Stimulated activated naive B cell treated with anti-CD40 and anti-IgM and Interleukin-4, amounts not matched to agents 10 μg/mL and 1 μg/mL and 100 μg/mL, for 72 hours (primary cell): ENCODE measurements around the gene GRIP2.
"Not testable (repeated sequence)": the region's sequence is repeated elsewhere in the genome, so short reads cannot be mapped to it uniquely, and the experiment has no call there.

ENCODE experiments used
- ATAC-seq, 2 donors: fragments of 150-1000 bp; cut with Tn5 transposase; replicated peaks; 2 replicates each; pipeline ENCODE4 v1.10.0; 2021; ENCODE audit warnings: moderate library complexity in 1 of 2
- DNase-seq: peaks from one replicate; pipeline ENCODE4 v3.0.0; 2021
- H3K27ac Mint-ChIP-seq: one replicate; pipeline ENCODE4 v1.8.0; 2022; ENCODE audit warnings: mild to moderate bottlenecking, mixed read lengths
- H3K27me3 Mint-ChIP-seq, 2 donors: one replicate each; pipeline ENCODE4 v1.8.0; 2022; ENCODE audit warnings: mixed read lengths in 2 of 2
- H3K36me3 Mint-ChIP-seq, 2 donors: one replicate each; pipeline ENCODE4 v1.8.0; 2022; ENCODE audit warnings: mixed read lengths in 2 of 2, mild to moderate bottlenecking in 1 of 2
- H3K4me1 Mint-ChIP-seq, 2 donors: one replicate each; pipeline ENCODE4 v1.8.0; 2022; ENCODE audit warnings: mixed read lengths in 2 of 2, mild to moderate bottlenecking in 1 of 2
- H3K4me3 Mint-ChIP-seq, 2 donors: one replicate each; pipeline ENCODE4 v1.8.0; 2022; ENCODE audit warnings: mild to moderate bottlenecking in 2 of 2, mixed read lengths in 2 of 2, moderate library complexity in 1 of 2
- H3K9me3 Mint-ChIP-seq, 2 donors: one replicate each; pipeline ENCODE4 v1.8.0; 2022; ENCODE audit warnings: mixed read lengths in 2 of 2, mild to moderate bottlenecking in 1 of 2

GRIP2 gene

DNA sequence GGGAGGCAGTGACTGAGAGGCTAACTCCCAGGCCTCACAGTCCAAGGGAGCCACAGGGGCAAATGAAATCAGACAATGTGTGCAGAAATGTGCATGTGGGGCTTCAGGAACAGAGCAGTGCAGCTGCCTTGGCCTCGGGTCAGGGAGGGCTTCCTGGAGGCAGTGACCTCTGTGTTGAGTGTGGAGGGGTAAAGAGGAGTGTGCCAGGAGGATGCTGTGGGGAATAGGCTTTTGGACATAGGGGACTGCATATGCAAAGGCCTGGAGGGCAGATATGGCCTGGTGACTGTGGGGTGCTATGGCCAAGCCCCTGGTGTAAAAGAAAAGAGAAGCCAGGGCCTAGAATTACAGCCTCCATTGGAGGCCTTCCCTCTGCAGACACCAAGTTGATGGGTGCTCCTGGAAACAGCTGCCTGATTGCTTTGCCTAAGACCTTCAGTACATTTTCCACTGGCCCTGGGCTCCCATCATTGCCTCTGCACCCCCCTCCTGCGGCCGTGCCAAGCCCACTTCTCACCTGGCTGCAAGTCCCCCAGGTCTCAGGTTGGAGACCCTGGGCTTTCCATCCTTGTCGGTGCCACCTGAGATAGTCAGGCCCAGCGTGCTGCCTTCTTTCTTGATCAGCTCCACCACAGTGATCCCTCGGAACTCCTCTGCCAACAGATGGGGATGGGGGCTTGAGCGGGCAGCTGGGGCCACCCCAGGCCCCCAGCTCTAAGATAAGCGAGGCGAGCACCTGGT is 15.1 kb downstream of the GRIP2 start:
- peaks cover 0 to 4% of the 10 kb centered on the region in 2 donors for H3K9me3 Mint-ChIP-seq
- H3K4me3 Mint-ChIP-seq, result no peak overlapping the region
- H3K27ac Mint-ChIP-seq, result no peak overlapping the region
- H3K36me3 Mint-ChIP-seq, result no peaks in the 10 kb centered on the region
- H3K27me3 Mint-ChIP-seq, result peaks cover 16 to 26% of the 10 kb centered on the region in 2 donors
- DNase-seq (no peak), ATAC-seq (peak in 1 of 2 donors; percentile 4)
- no peaks in the 10 kb centered on the region for H3K4me1 Mint-ChIP-seq

DNA sequence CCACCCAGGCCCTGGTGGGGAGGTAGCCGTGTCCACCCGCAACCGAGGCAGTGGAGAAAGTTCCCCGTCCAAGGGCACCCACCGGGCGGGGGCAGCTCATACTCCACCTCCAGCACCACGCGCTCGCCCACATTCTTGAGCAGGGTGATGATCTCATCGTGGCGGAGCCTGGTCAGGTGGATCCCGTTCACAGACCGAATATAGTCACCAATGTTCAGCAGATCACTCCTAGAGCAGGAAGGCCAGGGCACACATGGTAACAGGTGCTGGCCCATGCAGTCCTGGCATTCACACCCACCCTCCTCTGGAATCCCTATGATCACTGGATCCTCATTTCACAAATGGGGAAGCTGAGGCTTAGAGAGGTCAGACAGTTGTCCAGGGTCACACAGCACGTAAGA is 15.8 kb downstream of the GRIP2 start:
- Mint-ChIP-seq H3K9me3 (no peaks in the 10 kb centered on the region), H3K4me1 (no peaks in the 10 kb centered on the region), H3K27me3 (peaks cover 15 to 19% of the 10 kb centered on the region in 2 donors), H3K36me3 (no peaks in the 10 kb centered on the region), H3K4me3 (no peak overlapping the region), H3K27ac (no peak overlapping the region)
- DNase-seq (no peak), ATAC-seq (peak in 1 of 2 donors; percentile 10)

DNA sequence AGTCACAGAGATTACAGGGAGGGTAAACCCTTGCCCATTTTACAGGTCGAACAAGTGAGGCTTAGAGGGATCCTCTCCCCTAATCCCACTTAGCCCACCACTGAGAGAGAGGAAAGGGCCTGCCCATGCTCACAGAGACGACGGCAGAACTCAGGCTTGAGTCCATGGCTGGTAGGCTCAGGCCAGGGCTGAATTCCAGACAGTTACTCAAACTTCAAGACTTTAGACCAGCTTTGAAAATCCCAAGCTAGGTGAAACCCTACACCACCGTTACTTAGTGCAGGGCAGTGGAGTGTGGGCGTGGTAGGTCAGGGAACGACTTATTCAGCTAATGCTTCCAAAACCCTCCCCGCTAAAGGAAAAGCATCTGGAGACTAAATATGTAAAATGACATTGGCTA is 16.4 kb downstream of the GRIP2 start:
- peaks cover 15 to 19% of the 10 kb centered on the region in 2 donors for H3K27me3 Mint-ChIP-seq
- no peaks in the 10 kb centered on the region for H3K36me3 Mint-ChIP-seq
- no peaks in the 10 kb centered on the region for H3K9me3 Mint-ChIP-seq
- H3K4me3 Mint-ChIP-seq, result no peak overlapping the region
- no peak overlapping the region for H3K27ac Mint-ChIP-seq
- H3K4me1 Mint-ChIP-seq, result no peaks in the 10 kb centered on the region
- ATAC-seq (no peak), DNase-seq (no peak)

DNA sequence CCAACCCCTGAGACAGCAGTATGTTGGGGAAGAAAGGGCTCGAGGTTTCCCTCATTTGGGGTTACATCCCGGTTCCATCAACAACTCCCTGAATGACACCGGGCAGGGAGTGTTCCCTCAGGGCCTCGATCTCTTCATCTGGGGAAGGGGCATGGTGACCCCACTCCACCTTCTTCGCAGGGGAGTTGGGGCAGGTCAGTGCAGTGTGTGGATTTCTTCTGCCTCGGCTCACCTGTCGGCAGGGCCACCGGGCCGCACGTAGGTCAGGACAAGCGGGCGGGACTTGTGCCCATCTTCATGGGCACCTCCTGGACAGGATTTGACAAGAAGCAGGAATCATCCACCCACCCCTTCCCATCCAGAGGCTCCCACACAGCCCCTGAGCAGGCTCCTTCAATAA is 17.4 kb downstream of the GRIP2 start:
- no peaks in the 10 kb centered on the region for H3K9me3 Mint-ChIP-seq
- no peaks in the 10 kb centered on the region for H3K36me3 Mint-ChIP-seq
- no peak overlapping the region for H3K4me3 Mint-ChIP-seq
- H3K4me1 Mint-ChIP-seq, result no peaks in the 10 kb centered on the region
- ATAC-seq (no peak), DNase-seq (no peak)
- no peak overlapping the region for H3K27ac Mint-ChIP-seq
- H3K27me3 Mint-ChIP-seq, result peaks cover 11 to 24% of the 10 kb centered on the region in 2 donors

DNA sequence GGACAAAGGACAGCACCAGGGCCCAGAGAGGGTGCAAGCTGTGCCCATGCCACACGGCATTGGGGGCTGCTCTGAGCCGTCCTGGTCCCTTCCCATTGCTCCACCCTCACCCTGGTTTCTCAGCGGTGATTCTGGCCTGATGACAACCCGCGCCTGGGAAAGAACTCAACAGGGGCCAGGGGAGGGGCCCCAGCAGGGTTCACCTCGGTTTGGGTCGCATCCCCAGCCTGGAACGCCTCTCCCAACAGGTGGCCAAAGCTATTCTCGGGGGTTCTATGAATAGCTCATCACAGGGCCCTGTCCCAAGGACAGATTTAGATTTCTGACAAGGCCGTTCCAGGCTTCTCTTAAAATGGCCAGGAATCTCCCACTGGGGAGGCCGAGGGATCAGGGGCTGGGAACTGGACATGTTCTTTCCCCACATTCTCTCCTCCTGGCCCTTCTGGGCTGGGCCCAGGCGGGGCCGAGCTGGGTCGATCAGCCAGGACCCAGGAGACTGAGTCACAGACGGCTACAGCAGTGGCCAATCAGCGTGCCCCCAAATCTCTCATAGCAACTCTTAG is 17.9 kb downstream of the GRIP2 start:
- Mint-ChIP-seq H3K4me3 (no peak overlapping the region), H3K4me1 (no peaks in the 10 kb centered on the region), H3K27me3 (peaks cover 10 to 23% of the 10 kb centered on the region in 2 donors), H3K9me3 (no peaks in the 10 kb centered on the region), H3K27ac (no peak overlapping the region), H3K36me3 (no peaks in the 10 kb centered on the region)
- no peak for DNase-seq
- no peak for ATAC-seq

DNA sequence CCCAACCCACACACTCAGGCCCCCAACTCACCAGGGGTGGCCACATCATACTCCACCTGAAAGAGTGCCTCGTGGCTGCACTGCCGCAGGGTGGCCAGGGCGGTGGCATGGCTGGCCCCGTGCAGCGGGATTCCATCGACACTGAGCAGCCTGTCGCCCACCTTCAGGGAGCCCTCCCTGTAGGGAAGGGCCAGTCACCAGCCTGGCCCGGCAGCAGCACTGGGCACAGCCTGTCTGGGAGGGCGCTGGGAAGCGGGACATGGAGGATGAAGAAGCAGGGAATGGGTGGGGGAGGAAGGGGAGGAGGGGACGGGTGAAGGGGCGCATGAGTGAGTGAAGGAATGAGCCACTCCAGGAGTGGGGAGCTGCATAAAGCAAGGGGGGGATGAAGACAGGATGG is 18.5 kb downstream of the GRIP2 start:
- Mint-ChIP-seq H3K27ac (no peak overlapping the region), H3K9me3 (no peaks in the 10 kb centered on the region), H3K27me3 (peaks cover 10 to 23% of the 10 kb centered on the region in 2 donors), H3K36me3 (no peaks in the 10 kb centered on the region), H3K4me1 (no peaks in the 10 kb centered on the region), H3K4me3 (no peak overlapping the region)
- DNase-seq (no peak), ATAC-seq (no peak)

DNA sequence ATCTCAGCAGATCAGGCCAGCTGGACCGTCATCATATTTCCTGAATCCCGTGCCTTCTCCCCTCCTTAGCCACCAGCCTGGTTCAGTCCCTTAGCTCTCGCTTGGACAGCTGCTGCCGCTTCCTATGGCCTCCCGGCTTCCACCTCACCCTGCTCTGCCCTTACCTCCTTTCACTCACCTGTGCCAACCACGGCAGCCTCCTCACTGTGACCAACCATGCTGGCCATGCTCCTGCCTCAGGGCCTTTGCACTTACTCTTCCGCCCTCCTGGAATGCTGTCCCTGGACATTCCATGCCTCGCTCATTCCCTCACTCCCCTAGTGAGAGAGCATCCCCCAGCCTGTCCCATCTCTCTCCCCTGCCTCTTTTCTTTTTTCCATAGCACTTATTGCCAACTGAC is 19.2 kb downstream of the GRIP2 start:
- H3K36me3 Mint-ChIP-seq, result no peaks in the 10 kb centered on the region
- no peak for ATAC-seq
- H3K9me3 Mint-ChIP-seq, result no peaks in the 10 kb centered on the region
- peaks cover 10 to 20% of the 10 kb centered on the region in 2 donors for H3K27me3 Mint-ChIP-seq
- no peak overlapping the region for H3K27ac Mint-ChIP-seq
- H3K4me1 Mint-ChIP-seq, result no peaks in the 10 kb centered on the region
- H3K4me3 Mint-ChIP-seq, result no peak overlapping the region
- DNase-seq, result no peak

DNA sequence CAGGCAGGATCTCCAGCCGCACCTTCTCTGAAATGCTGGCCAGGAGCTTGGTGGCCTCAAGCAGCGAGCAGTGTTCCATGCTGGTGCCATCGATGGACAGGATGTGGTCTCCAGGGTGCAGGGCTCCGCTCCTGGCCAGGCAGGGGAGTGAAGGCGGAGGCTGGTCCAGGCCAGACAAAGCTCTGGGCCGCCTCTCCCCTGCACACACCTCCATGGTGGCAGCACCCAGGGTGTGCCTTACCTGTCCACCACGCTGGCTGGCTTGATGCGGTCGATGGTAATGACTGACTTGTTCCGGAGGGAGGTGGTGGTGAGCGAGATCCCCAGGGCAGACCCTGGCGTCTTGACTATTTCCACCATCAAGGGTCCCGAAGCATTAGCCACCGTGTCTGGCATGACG is 20.0 kb downstream of the GRIP2 start:
- Mint-ChIP-seq H3K36me3 (no peaks in the 10 kb centered on the region), H3K27me3 (peaks cover 10 to 20% of the 10 kb centered on the region in 2 donors), H3K4me3 (no peak overlapping the region), H3K9me3 (no peaks in the 10 kb centered on the region), H3K27ac (no peak overlapping the region), H3K4me1 (no peaks in the 10 kb centered on the region)
- ATAC-seq (no peak), DNase-seq (no peak)

DNA sequence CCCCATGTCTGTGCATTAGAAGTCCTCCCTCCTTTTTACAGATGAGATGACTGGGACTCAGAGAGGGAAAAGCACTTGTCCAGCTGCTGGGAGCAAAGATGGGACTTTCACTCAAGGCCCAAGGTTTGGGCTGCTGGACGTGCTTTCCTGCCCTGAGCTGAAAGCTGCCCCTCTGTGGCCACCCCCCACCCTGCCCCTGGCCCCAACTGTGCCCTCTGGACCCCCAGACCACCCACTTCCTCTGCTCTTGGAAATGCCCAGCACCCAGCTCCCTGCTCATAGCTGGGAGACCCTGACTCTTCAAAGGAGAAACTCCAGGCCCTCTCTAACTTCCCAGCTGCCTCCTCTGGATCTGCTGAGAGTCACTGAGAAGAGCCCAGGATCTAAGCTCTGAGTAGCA is 20.7 kb downstream of the GRIP2 start:
- H3K4me3 Mint-ChIP-seq, result no peak overlapping the region
- ATAC-seq, result no peak
- H3K4me1 Mint-ChIP-seq, result no peaks in the 10 kb centered on the region
- H3K36me3 Mint-ChIP-seq, result no peaks in the 10 kb centered on the region
- peaks cover 10 to 20% of the 10 kb centered on the region in 2 donors for H3K27me3 Mint-ChIP-seq
- no peaks in the 10 kb centered on the region for H3K9me3 Mint-ChIP-seq
- DNase-seq, result no peak
- no peak overlapping the region for H3K27ac Mint-ChIP-seq

DNA sequence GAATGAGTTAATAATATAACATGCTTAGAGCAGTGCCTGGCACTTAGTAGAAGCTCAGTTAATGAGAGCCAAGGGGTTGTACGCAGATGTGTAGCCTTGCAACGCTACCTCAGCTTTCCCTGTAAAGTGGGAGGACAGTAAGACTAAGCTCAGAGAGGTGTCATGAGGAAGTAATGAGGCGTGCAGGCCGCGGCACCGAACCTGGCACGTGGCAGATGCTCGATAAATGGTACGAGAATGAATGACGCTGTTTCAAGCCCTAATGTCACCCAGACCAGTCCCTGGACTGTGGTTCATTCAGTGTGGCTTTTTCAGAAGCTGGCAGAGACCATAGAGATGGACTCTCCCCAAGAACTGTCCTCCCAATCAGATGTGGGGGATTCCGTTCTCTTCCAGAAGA is 21.2 kb downstream of the GRIP2 start:
- no peaks in the 10 kb centered on the region for H3K9me3 Mint-ChIP-seq
- no peak for ATAC-seq
- H3K4me3 Mint-ChIP-seq, result no peak overlapping the region
- no peaks in the 10 kb centered on the region for H3K4me1 Mint-ChIP-seq
- no peak overlapping the region for H3K27ac Mint-ChIP-seq
- H3K36me3 Mint-ChIP-seq, result no peaks in the 10 kb centered on the region
- H3K27me3 Mint-ChIP-seq, result peaks cover 10 to 20% of the 10 kb centered on the region in 2 donors
- DNase-seq, result no peak

DNA sequence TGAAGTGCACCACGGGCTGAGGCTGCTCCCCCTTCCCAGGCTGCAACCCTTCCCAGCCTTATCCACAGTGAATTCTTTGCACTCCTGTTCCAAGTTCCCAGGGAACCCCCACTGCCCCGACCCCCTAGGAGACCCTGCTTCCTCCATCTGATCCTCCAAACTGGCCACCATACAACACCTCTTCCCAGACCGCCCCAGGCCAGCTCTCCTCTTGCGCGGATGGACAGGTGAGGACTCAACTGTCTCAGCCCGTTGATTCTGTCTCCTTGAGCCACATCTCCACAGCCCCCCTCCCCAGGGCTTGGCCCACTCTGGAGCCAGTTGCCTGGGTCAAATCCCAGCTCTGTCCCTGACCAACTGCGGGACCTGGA is 21.7 kb downstream of the GRIP2 start:
- H3K9me3 Mint-ChIP-seq, result no peaks in the 10 kb centered on the region
- DNase-seq, result no peak
- H3K27me3 Mint-ChIP-seq, result peaks cover 10 to 20% of the 10 kb centered on the region in 2 donors
- no peak overlapping the region for H3K4me3 Mint-ChIP-seq
- no peak for ATAC-seq
- H3K27ac Mint-ChIP-seq, result no peak overlapping the region
- H3K36me3 Mint-ChIP-seq, result no peaks in the 10 kb centered on the region
- H3K4me1 Mint-ChIP-seq, result no peaks in the 10 kb centered on the region

DNA sequence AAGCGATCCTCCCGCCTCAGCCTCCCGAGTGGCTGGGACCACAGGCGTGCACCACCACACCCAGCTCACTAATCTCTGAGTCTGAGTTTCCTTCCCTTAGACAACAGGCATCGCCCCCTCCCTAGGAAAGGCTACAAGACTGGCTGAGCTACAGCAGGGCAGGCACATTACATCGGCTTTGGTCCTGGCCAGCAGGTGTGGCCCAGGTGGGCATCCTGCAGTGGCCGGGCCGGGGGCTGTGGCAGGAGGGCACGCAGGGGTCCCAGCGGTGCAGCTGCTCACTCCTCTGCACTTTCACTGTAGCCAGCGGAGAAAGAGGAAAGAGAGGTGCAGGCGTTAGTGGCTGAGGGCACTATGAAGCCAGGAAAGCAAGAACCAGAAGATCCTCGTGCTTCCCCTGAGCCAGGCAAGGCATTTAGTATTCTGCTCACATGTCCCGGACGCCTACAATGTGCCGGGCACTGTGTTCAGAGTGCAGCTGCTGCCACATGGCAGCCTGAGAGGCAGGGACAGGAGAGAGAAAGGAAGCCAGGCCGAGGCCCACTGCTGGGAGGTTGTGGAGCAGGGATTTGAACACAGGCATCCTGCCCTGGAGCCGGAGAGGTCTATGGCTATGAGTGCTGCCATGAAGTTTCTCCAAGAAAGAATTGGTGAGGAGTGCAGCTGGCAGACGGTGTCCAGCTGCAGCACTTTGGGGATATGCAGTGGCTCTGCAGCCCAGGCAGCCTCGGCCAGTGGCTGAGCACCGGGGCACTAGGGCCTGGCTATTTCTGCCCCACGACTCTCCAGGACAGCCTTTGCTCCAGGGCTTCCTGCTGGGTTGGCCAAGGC is 22.3 kb downstream of the GRIP2 start:
- no peak for DNase-seq
- H3K4me1 Mint-ChIP-seq, result no peaks in the 10 kb centered on the region

DNA sequence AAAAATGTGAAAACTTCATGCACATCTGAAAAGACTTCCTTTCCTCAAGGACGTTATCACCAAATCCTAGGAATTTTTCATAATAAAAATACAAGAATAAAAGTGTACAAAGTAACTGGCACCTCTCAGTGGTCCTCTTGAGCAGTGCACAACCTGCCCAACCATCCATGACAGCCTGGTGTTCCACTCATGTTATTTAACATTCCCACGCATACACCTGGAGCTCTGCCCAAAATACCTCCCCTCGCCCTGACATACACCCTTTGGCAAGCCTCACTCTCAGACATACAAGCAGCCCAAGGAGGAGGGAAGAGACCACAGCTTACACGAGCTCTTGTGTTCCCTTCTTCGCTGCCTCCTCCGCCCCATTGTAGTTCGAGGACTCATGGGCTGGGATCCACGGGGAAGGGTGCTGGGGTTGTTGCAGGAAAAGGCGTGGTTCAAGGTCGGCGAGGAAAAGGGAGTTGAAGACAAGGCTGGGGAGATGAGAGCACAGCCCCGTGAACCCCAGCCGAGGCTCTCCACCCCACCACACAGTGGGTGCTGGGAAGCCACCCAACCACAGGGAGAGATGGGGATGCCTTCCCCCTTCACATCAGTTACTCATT is 23.3 kb downstream of the GRIP2 start:
- H3K27me3 Mint-ChIP-seq, result peaks cover 10 to 20% of the 10 kb centered on the region in 2 donors
- no peak overlapping the region for H3K4me3 Mint-ChIP-seq
- H3K9me3 Mint-ChIP-seq, result no peaks in the 10 kb centered on the region
- H3K4me1 Mint-ChIP-seq, result no peaks in the 10 kb centered on the region
- no peak for DNase-seq
- no peaks in the 10 kb centered on the region for H3K36me3 Mint-ChIP-seq
- no peak overlapping the region for H3K27ac Mint-ChIP-seq
- no peak for ATAC-seq

More for the DNA sequence above, 22.3 kb downstream of the GRIP2 start:
- no peak overlapping the region for H3K27ac Mint-ChIP-seq
- no peak for ATAC-seq
- peaks cover 10 to 20% of the 10 kb centered on the region in 2 donors for H3K27me3 Mint-ChIP-seq
- no peak overlapping the region for H3K4me3 Mint-ChIP-seq
- H3K9me3 Mint-ChIP-seq, result no peaks in the 10 kb centered on the region
- no peaks in the 10 kb centered on the region for H3K36me3 Mint-ChIP-seq

DNA sequence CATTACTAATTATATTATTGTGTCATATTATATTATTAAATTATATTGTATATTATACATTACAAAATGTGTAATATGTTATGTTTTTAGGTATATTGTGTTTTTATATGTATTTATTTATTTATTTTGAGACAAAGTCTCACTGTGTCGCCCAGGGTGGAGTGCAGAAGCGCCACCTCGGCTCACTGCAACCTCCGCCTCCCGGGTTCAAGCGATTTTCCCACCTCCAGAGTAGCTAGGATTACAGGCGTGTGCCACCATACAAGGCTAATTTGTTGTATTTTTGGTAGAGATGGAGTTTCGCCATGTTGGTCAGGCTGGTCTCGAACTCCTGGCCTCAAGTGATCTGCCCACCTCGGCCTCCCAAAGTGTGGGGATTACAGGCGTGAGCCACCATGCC is 24.6 kb downstream of the GRIP2 start:
- H3K27ac Mint-ChIP-seq, H3K4me3 Mint-ChIP-seq: not testable (repeated sequence)

More for the DNA sequence above, 24.6 kb downstream of the GRIP2 start:
- not testable (repeated sequence) for H3K36me3 Mint-ChIP-seq, H3K4me1 Mint-ChIP-seq, ATAC-seq, H3K9me3 Mint-ChIP-seq, DNase-seq
- peaks cover 4 to 16% of the 10 kb centered on the region in 2 donors for H3K27me3 Mint-ChIP-seq
